Central memory CD4-positive, alpha-beta T cell (primary cell): Measurements from ENCODE around the gene GTPBP6.
"Not testable (repeated sequence)": the region's sequence is repeated elsewhere in the genome, so short reads cannot be mapped to it uniquely, and the experiment has no call there.

Experiments used
- DNase-seq: peaks from one replicate; pipeline ENCODE4 v3.0.0; 2022

The GTPBP6 gene

GRCh38 chrX:351324-351641, 32.7 kb upstream of the GTPBP6 start:
- DNase-seq: not testable (repeated sequence)

GRCh38 chrX:350534-351323, 32.1 kb upstream of the GTPBP6 start:
- DNase-seq: no peak

- DNase-seq: no peak
Observed at GRCh38 chrX:350148-350533, 31.5 kb upstream of the GTPBP6 start.

- no peak for DNase-seq
Observed at GRCh38 chrX:349702-350101, 31.1 kb upstream of the GTPBP6 start.

GRCh38 chrX:349196-349595, 30.6 kb upstream of the GTPBP6 start:
- DNase-seq: no peak

- DNase-seq: no peak
Observed at GRCh38 chrX:348461-349117, 30.0 kb upstream of the GTPBP6 start.

GRCh38 chrX:347351-348117, 28.9 kb upstream of the GTPBP6 start:
- no peak for DNase-seq

- DNase-seq: no peak
Observed at GRCh38 chrX:346034-346813, 27.6 kb upstream of the GTPBP6 start.

GRCh38 chrX:345020-345925, 26.7 kb upstream of the GTPBP6 start:
- no peak for DNase-seq

GRCh38 chrX:344371-344901, 25.8 kb upstream of the GTPBP6 start:
- DNase-seq: no peak

GRCh38 chrX:341541-342101, 23.0 kb upstream of the GTPBP6 start:
- DNase-seq: no peak

- no peak for DNase-seq
Observed at GRCh38 chrX:340641-341423, 22.2 kb upstream of the GTPBP6 start.

- DNase-seq: no peak
Observed at GRCh38 chrX:340121-340520, 21.5 kb upstream of the GTPBP6 start.

- DNase-seq: no peak
Observed at GRCh38 chrX:338836-339400, 20.3 kb upstream of the GTPBP6 start.

- no peak for DNase-seq
Observed at GRCh38 chrX:338281-338835, 19.8 kb upstream of the GTPBP6 start.

GRCh38 chrX:337331-337831, 18.8 kb upstream of the GTPBP6 start:
- no peak for DNase-seq

- no peak for DNase-seq
Observed at GRCh38 chrX:336227-336626, 17.6 kb upstream of the GTPBP6 start.

GRCh38 chrX:335758-336155, 17.2 kb upstream of the GTPBP6 start:
- DNase-seq: no peak

- DNase-seq: no peak
Observed at GRCh38 chrX:334971-335757, 16.6 kb upstream of the GTPBP6 start.
